ENCODE results near the gene NMBR.
"Not testable (repeated sequence)": the region's sequence is repeated elsewhere in the genome, so short reads cannot be mapped to it uniquely, and the experiment has no call there.

NMBR gene

DNA sequence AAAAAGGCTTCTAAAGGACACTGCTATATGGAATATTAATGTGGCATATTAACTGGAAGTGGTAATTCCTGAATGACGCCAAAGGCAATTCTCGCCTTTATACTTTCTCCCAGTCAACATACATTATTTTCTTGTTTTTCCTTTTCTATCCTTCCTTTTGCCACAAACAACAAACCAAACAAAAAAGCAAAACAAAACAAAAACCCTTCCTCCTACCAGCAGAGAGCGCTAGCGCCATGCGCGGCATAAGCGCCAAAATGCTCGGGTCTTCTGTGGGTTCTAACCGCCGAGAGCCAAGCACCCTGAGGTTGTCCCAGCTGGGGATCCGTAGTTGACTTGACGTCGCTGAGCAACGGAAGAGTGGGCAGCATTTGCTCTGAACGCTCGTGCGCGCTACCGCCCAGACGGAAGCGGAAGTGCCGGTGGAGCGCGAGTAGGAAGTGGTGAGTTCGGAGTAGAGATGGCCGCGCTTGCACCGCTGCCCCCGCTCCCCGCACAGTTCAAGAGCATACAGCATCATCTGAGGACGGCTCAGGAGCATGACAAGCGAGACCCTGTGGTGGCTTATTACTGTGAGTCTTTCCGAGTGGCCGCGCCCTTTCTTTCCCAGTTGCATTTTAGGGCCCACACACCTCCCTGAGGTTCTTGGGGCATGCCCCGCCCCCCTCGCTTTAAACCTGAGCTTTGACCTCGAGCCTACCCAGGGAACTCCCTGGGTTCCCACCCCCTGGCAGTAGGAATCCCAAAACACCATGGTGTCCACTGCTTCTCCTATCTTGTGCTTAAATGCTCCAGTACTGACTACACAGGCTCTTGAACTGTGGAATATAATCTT lies at the start of gene NMBR, which contains the start of gene VTA1:
Gene NMBR (minus strand): TSS at position 295 of the 835 bp plus-strand sequence. CDS start 58,464 bp downstream, outside the sequence.
Gene VTA1 (plus strand): TSS at position 436 of the 835 bp plus-strand sequence. CDS start 25 bp downstream, at position 461.
- DNase-seq = peak; percentile 85

- no peak for DNase-seq
Observed at GRCh38 chr6:142195862-142196541, 49.1 kb upstream of the NMBR start.

DNA sequence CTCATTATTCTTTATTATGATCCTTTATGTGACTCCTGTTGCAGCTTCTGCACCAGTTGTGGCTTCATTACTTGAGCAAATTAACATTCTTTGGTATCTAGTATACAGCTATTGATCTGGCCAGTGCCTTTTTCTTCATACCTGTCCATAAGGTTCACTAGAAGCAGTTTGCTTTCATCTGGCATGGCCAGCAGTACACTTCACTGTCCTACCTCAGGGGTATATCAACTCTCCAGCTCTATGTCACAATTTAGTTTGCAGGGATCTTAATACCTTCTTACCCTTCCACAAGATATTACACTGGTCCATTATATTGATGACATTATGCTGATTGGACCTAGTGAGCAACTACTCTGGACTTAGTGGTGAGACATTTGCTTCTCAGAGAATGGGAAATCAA lies 46.7 kb upstream of the NMBR start:
- DNase-seq = no peak

DNA sequence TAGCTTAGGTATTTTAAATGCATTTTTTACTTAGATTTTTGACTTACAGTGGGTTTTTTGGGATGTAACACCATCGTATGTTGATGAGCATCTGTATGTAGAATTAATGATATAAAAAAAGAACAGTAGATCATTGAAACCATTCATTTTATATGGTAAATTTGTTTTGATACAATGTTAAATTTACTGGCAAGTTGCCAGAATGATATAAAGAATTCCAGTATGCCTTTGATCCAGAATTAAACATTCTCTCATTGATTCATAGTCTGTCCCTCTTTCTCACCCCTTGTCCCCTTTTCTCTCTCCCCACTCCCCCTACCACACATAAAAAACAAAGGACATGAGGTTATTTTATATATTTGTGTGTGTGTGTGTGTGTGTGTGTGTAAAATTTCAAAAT lies 45.4 kb upstream of the NMBR start:
- DNase-seq = no peak

DNA sequence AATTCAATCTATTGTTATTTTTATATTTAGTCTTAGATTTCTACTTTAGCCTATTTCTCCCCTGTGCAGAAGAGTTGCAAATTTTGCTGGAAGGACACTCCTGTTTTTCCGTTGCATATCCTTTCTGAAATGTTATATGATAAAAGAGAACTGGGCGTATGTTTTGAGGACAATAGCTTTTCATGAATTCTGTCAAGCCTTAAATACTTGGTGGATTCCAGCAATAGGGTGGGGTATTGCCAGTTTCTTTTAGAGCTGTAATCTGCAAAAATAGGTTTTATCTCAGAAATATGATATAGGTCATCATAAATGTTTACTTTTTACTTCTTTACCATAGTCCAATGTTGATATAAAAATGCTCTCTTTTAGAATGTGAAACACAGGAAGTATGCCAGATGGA lies 42.1 kb upstream of the NMBR start:
- no peak for DNase-seq

DNA sequence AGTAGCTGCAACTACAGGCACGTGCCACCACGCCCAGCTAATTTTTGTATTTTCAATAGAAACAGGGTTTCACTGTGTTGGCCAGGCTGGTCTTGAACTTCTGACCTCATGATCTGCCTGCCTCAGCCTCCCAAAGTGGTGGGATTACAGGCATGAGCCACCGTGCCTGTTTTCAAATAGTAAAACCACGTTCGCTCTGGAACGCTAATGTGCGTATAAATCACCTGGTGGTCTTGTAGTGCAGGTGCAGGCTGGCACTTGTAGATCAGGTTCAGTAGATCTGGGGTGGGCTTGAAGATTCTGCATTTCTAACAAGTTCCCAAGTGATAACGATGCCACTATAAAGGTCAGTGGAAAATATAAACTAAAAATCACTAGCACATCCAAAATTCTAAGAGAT lies 41.4 kb upstream of the NMBR start:
- not testable (repeated sequence) for DNase-seq

- DNase-seq = peak; percentile 12
Observed at GRCh38 chr6:142187209-142187608, 40.3 kb upstream of the NMBR start.

DNA sequence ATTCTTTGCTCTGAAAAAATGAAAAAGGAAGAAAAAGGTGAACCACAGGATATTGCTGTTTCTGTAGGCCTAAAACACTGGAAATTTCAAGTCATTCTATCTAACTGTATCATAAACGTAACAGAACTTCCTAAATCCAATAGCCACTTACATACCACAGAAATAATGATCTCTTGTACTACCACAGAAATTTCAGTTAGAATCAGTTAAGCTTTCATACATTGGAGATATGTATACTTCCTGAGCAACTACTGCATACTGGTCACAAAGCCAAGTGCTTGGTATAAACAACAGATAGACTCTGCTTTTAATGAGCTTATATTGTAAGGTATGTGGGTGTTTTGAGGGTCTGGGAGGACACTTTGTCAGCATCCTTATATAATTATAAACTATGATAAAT lies 38.7 kb upstream of the NMBR start:
- DNase-seq = no peak

DNA sequence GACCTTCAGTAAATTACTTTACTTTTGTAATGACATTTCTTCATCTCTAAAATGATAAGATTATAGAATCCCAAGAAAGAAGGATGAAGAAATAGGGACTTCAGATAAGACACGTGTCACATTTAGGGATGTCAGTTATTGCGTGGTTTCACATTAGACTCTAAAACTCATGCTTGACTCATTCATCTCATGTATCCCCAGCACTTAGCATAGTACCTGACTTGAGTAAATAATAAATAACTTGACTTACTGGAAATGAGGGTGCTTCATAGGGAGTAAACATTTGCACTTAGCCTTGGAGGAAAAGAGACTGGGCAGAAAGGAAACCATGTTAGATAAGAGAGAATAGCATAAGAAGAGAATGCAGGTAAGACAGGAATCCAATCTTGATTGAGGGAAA lies 37.4 kb upstream of the NMBR start:
- no peak for DNase-seq

DNA sequence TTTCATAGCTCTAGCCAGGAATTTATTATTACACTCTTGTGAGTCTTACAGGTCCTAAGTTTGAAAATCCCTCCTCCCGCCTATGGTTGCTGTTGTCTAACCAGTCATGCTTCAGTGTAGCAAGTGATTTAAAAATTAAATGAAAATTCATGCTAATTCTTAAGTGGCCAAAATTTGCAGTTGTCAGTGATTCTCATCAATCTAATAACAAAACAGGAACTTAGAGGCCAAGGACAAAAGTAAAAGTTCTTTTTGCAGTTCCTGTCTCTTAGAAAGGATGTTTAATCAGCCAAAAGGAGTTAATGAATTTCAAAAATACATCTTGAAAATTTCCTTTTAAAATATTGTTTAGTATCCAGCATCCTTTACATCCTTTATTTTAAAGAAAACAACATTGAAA lies 36.4 kb upstream of the NMBR start:
- no peak for DNase-seq

GRCh38 chr6:142182004-142182403 lies 35.1 kb upstream of the NMBR start:
- DNase-seq = no peak

GRCh38 chr6:142178129-142178528 lies 31.2 kb upstream of the NMBR start:
- no peak for DNase-seq

GRCh38 chr6:142174703-142175102 lies 27.8 kb upstream of the NMBR start:
- no peak for DNase-seq

- DNase-seq = no peak
Observed at GRCh38 chr6:142173980-142174379, 27.1 kb upstream of the NMBR start.

DNA sequence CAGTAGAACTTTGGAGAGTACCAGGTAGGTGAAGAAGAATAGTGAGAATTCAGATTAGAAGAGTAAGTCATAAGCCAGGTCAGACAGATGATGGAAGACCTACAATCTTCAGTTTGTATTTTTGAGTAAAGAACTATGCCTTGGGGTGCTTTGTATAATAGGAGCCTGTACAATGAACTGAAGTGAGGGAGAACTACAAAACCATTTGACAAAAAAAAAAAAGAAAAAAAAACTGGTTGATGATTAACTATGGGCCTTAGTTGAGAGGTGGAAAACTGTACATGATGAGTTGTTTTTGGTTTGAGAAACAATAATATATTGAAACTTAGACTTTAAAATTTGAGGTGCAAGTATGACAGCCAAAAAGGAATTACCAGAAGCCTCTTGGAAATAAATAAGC lies 25.8 kb upstream of the NMBR start:
- DNase-seq = no peak

DNA sequence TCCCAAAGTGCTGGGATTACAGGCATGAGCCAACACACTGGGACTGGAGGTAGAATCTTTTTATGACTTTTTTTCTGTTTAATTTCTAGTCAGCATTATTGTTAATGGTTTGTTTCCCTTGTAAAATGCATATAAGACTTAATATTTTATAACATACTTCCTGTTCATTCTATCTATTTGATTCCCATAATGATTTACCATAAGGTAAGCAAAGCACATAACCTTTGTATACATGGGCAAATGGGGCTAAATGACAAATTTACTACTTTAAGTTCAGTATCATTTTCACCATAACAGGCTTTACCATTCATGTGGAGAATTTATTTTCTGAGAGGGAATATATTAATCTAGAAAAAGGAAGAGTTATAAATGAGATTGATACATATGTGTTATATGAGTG lies 24.4 kb upstream of the NMBR start:
- DNase-seq = no peak

- no peak for DNase-seq
Observed at GRCh38 chr6:142167486-142167885, 20.6 kb upstream of the NMBR start.

DNA sequence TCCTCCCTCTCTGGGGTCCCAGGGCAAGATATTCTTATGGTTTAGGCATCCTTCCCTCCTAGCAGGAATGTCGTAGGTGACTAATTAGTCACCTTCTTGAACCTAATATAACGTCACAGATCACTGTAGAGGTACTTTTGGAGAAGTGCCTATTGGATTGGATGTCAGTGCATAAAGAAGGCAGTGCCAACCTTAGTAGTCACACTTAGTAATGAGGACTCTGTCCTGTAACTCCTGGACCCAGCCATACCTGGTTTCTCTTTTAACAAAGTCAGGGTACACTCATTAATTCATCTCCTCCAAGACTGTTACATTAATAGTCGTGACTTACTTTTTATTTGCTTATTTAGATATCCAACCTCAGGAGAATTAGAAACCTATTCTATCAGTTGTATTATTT lies 20.1 kb upstream of the NMBR start:
- no peak for DNase-seq

GRCh38 chr6:142165227-142165626 lies 18.3 kb upstream of the NMBR start:
- DNase-seq = no peak

DNA sequence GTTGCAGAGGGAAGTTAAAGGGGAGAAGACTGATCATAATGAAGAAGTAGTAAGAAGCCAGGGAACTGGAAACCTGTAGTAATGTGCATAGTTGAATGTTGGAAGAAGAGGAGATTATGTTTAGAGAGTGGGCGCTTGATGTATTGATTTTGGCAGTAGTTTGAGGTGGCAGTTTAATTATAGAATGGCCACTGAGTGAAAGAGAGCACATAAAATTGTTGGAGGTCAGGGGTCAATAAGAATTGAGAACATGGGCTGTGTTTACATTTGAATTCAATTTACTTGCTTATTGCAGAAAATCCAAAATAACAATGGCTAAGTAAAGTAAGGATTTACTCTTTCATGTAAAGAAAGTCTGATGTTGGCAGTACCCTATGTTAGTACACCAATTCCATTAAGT lies 15.9 kb upstream of the NMBR start:
- DNase-seq = no peak

DNA sequence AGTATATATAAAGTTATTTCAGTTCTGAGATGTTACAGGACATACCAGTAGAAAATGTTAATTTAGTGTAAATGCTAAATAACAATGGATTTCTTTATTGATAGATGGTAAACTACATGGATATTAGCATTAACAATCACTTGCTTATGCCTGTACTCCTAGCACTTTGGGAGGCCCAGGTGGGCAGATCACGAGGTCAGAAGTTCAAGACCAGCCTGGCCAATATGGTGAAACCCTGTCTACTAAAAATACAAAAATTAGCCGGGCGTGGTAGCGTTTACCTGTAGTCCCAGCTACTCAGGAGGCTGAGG lies 9.8 kb upstream of the NMBR start:
- DNase-seq = not testable (repeated sequence)

DNA sequence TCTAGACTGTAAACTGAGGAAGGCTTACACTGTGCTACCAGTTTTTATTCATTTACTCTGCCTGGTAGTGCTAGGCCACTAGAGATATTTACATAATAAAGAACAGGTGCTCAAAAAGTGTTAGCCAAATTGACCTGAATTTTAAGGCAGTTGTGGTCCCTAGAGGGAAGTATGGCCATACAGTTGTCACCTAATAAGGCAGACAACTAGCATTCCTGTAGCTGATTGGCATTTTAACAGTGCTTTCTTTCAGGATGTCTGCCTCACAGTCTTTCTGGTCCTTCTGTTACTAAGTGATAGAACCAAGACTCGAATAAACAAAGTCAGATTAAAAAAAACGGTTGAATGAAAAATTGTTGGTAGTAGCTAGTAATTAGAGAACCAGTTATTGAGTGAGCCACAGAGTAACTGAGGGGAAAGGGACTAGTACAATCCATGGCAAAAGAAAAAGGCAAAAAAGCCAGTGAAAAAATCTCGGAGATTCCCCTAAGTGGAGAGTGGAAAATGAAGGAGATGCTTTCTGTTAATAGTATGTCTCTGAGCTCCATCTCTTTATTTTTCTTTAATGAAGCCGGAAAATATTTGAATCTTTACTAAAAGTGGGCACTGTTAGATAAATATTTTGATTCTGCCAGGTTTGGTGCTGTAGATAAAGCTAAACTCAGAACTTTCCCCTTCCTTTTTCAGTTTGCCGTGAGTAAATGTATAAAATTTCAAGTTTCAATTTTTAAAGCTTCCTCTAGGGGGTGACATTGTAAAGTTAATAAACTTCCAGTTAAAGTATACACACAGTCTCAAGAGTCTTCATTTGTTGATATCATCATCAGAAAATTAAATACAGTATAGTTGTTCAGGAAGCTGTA lies 9.2 kb upstream of the NMBR start:
- no peak for DNase-seq

DNA sequence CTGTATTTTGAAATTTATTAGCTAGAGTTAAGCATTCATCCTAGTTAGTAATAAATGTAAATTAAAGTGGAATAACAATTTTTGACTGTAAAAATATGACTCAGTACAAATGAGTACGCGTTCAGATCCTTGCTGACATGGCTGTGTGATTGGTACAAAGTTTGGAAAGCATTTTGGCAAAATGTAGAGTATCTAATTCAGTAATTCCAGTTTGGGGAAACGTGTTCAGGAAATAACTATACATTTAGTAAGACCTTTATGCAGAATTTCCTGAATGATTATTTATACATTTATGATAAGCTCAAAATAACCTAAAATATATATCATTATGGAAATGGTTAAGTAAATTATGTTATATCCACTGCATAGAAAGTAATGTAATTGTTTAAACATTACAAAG lies 8.2 kb upstream of the NMBR start:
- no peak for DNase-seq

GRCh38 chr6:142154336-142154735 lies 7.4 kb upstream of the NMBR start:
- no peak for DNase-seq

Measured in NCI-H1436 treated with DMSO at 0.1 percent for 48 hours (cell line).